Hepatocyte (in vitro differentiated cells): Measurements from ENCODE around the gene ADGRV1.

Experiments
- CTCF ChIP-seq: fragments of 200-600 bp; sonication (generic); IDR thresholded peaks from 2 replicates; pipeline ENCODE4 v1.5.1; 2016; ENCODE audit warnings: antibody characterized with exemption, mild to moderate bottlenecking; ENCODE audit not compliant: poor library complexity
- EZH2 ChIP-seq: fragments of 200-600 bp; sonication (generic); IDR thresholded peaks from 2 replicates; pipeline ENCODE4 v1.6.1; 2016; ENCODE audit warnings: antibody characterized with exemption, mild to moderate bottlenecking, borderline replicate concordance
- EZH2phosphoT487 ChIP-seq: fragments of 200-600 bp; sonication (generic); IDR thresholded peaks from one replicate; pipeline ENCODE4 v1.6.1; 2018; ENCODE audit warnings: antibody characterized with exemption, mild to moderate bottlenecking, low read depth, moderate library complexity; ENCODE audit not compliant: unreplicated experiment, severe bottlenecking

- TF ChIP-seq CTCF = no peak
- no peak for TF ChIP-seq EZH2
- no peak for TF ChIP-seq EZH2phosphoT487
Measured at GRCh38 chr5:91211997-91212713, 653.6 kb downstream of the ADGRV1 start.
